WTC11 (cell line): Measurements from ENCODE around the gene CCDC51.

Experiments
- ATF1 ChIP-seq: sonication (generic); formaldehyde crosslinking; IDR thresholded peaks from 2 replicates; pipeline ENCODE4 v1.8.1; 2023; ENCODE audit warnings: mild to moderate bottlenecking, moderate library complexity, missing genetic modification reagents
- ATF3 ChIP-seq: sonication (generic); formaldehyde crosslinking; conservative IDR thresholded peaks from 2 replicates; pipeline ENCODE4 v1.8.1; 2022; ENCODE audit warnings: mild to moderate bottlenecking, missing genetic modification reagents
- CTCF ChIP-seq: fragments of 200-600 bp; IDR thresholded peaks from 2 replicates; pipeline ENCODE4 v1.8.0; 2022; ENCODE audit warnings: antibody characterized with exemption
- FOXJ3 ChIP-seq: sonication (generic); formaldehyde crosslinking; IDR thresholded peaks from 2 replicates; pipeline ENCODE4 v1.9.0; 2021; ENCODE audit warnings: missing genetic modification reagents, mild to moderate bottlenecking, borderline replicate concordance
- FOXP4 ChIP-seq: sonication (generic); formaldehyde crosslinking; IDR thresholded peaks from 2 replicates; pipeline ENCODE4 v1.8.0; 2022; ENCODE audit warnings: mild to moderate bottlenecking, missing genetic modification reagents
- GABPB1 ChIP-seq: sonication (generic); formaldehyde crosslinking; IDR thresholded peaks from 2 replicates; pipeline ENCODE4 v1.8.1; 2023; ENCODE audit warnings: mild to moderate bottlenecking, missing genetic modification reagents
- MAX ChIP-seq: sonication (generic); formaldehyde crosslinking; IDR thresholded peaks from 2 replicates; pipeline ENCODE4 v1.8.0; 2022; ENCODE audit warnings: mild to moderate bottlenecking, missing genetic modification reagents
- MXD4 ChIP-seq: fragments of 250-450 bp; sonication (Bioruptor Pico); IDR thresholded peaks from 2 replicates; pipeline ENCODE4 v1.8.0; 2021; ENCODE audit warnings: mild to moderate bottlenecking, moderate library complexity, borderline replicate concordance
- PREB ChIP-seq: sonication (generic); formaldehyde crosslinking; IDR thresholded peaks from 2 replicates; pipeline ENCODE4 v1.8.1; 2022; ENCODE audit warnings: mild to moderate bottlenecking, missing genetic modification reagents, moderate library complexity, borderline replicate concordance
- SOX15 ChIP-seq: fragments of 250-450 bp; sonication (Bioruptor Pico); IDR thresholded peaks from 2 replicates; pipeline ENCODE4 v1.9.0; 2021; ENCODE audit warnings: mild to moderate bottlenecking
- TCF7 ChIP-seq: sonication (generic); formaldehyde crosslinking; IDR thresholded peaks from 2 replicates; pipeline ENCODE4 v1.8.0; 2022; ENCODE audit warnings: mild to moderate bottlenecking, low read depth, missing genetic modification reagents, moderate library complexity
- USF2 ChIP-seq: sonication (generic); formaldehyde crosslinking; IDR thresholded peaks from 2 replicates; pipeline ENCODE4 v1.8.1; 2023; ENCODE audit warnings: mild to moderate bottlenecking, missing genetic modification reagents, moderate library complexity

GRCh38 chr3:48428572-48429316 lies 11.2 kb downstream of the CCDC51 start:
- TF ChIP-seq CTCF = no peak
- TF ChIP-seq MXD4 (CRISPR knock-in tag) = no peak
- TF ChIP-seq FOXJ3 (CRISPR knock-in tag) = no peak
- TF ChIP-seq TCF7 (CRISPR knock-in tag) = no peak
- TF ChIP-seq ATF1 (CRISPR knock-in tag) = no peak
- TF ChIP-seq USF2 (CRISPR knock-in tag) = no peak
- no peak for TF ChIP-seq ATF3 (CRISPR knock-in tag)
- no peak; the same call in 1 of the 2 replicates for TF ChIP-seq MAX (CRISPR knock-in tag)
- TF ChIP-seq SOX15 = no peak
- no peak for TF ChIP-seq GABPB1 (CRISPR knock-in tag)
- no peak for TF ChIP-seq PREB (CRISPR knock-in tag)
- TF ChIP-seq FOXP4 (CRISPR knock-in tag) = 0 out of 2 replicates have a peak, but pooled peaks have one; percentile 14
